GM12873 (cell line): ENCODE results near the gene SLC46A1.

Experiments
- TF ChIP-seq, protein P1 (sequence below): IDR thresholded peaks from 2 replicates; pipeline ENCODE4 v1.5.1; 2012; ENCODE audit warnings: low read depth, mild to moderate bottlenecking, moderate library complexity, low read length, control low read depth; ENCODE audit not compliant: insufficient read depth; ENCODE audit errors: missing control alignments

The SLC46A1 gene

DNA sequence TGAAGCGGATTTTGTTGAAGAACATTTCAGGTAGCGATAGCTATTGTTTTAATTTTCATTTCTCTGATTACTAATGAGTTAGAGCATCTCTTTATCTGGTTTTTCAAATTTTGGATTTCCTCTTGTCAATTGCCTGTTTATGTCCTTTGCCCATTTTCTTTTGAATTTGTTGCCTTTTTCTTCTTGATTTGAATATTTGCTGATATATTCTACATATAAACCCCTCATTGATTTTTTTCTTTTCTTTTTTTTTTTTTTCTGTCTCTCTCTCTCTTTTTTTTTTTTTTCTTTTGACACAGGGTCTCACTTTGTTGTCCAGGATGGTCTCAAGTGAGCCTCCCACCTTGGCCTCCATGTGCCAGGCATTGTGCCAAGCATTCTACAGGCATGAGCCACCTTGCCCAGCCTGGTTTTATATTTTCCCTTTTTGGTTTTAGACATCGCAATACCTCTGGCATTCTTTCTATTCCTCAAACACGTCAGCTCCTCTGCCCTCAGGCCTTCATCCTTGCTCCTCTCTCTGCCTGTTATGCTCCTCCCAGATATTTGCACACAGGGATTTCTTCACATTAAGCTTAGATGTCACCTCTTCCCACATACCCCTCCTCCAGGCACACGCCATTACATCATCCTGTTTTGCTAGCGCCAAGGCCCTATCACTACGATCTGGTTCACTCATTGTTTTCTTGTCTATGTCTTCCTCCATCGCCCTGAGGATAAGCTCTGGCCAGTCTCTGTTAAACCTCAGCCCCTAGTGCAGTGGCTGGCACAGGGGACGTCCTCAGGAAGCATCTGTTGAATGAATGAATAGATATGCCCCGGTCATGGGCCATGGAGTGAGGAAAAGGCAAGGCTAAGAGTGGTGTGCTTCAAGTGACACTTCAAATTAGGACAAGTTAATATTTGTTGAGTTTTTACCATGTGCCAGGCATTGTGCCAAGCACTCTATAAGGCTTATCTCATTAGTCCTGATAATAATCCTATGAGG, 25.9 kb downstream of the SLC46A1 start:
- TF ChIP-seq, protein P1, sequence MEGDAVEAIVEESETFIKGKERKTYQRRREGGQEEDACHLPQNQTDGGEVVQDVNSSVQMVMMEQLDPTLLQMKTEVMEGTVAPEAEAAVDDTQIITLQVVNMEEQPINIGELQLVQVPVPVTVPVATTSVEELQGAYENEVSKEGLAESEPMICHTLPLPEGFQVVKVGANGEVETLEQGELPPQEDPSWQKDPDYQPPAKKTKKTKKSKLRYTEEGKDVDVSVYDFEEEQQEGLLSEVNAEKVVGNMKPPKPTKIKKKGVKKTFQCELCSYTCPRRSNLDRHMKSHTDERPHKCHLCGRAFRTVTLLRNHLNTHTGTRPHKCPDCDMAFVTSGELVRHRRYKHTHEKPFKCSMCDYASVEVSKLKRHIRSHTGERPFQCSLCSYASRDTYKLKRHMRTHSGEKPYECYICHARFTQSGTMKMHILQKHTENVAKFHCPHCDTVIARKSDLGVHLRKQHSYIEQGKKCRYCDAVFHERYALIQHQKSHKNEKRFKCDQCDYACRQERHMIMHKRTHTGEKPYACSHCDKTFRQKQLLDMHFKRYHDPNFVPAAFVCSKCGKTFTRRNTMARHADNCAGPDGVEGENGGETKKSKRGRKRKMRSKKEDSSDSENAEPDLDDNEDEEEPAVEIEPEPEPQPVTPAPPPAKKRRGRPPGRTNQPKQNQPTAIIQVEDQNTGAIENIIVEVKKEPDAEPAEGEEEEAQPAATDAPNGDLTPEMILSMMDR: no peak

DNA sequence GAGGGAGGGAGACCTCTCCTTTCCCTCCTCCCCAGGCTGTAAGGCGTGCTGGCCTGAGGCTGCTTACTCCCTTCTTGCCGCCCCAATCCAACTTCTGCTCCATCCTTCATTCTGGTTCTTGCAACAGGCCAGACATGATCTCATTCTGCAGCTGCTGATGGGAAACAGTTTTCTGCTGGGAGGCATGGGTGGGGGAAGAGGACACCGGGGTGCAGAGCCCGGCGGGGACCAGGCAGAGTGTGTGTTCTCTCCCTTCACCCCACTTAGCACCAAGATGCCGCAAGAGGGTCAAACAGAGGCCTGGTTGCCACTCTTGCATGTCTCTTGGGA, 33.1 kb downstream of the SLC46A1 start:
- TF ChIP-seq, protein P1: no peak

DNA sequence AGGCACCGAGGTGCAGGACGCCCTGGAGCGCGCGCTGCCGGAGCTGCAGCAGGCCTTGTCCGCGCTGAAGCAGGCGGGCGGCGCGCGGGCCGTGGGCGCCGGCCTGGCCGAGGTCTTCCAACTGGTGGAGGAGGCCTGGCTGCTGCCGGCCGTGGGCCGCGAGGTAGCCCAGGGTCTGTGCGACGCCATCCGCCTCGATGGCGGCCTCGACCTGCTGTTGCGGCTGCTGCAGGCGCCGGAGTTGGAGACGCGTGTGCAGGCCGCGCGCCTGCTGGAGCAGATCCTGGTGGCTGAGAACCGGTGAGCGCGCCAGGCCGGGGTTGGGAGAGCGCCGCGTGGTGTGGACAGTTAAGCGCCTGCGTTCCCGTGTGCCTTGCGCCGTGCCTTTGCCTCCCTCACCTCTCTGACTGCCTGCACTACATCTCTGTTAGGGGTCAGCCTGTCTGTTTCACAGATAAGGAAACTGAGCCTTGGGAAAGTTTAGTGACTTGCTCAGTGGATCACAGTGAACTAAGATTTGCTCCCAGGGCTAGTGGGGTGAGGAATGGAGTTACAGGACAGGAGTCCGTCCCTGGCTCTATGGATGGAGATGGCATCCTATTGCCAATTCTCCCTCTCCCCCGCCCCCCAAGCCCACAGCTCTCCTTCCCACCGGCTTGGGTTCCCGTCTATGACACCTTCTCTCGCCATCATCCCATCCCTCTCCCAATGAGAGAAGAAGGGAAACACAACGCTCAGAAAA, 33.6 kb downstream of the SLC46A1 start:
- TF ChIP-seq, protein P1: no peak

DNA sequence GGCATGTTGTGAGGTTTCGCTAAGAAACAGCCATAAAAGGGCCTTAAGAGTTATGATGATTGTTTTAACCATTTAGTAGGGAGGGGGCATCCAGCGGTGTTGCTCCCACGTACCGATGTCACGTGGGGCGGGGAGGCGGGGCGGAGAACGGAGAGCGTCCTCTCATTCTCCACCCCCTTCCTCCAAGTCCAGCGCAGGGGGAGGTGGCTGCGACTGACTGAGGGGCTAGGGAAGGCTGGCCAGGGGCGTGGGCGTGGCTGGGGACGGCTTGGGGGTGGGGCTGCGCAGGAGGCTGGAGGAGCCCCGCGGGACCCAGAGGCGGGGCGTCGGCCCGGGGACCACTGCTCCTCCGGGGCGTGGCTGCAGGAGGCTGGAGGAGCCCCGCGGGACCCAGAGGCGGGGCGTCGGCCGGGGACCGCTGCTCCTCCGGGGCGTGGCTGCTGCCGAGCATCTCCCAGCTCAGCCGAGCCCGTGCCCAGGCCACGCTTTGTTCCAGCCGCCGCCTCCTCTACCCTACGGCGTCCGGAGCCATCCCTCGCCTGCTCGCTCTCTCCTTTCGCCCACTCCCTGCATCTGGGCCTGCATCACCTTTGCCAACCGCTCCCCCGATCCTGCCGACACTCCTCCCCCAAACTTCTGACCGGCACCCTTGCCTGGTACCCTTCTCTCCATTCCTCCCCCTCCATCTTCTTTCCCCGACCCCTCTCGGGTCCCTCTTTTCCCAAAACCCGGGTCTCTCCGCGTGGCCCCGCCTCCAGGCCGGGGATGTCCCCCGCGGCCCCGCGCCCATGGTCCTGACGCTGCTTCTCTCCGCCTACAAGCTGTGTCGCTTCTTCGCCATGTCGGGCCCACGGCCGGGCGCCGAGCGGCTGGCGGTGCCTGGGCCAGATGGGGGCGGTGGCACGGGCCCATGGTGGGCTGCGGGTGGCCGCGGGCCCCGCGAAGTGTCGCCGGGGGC, 34.5 kb downstream of the SLC46A1 start, which contains the start of gene SARM1:
Gene SARM1, plus strand, starts transcription at position 450 of the 958 bp plus-strand sequence. Its CDS starts 339 bp downstream, at position 789.
- TF ChIP-seq, protein P1: no peak

DNA sequence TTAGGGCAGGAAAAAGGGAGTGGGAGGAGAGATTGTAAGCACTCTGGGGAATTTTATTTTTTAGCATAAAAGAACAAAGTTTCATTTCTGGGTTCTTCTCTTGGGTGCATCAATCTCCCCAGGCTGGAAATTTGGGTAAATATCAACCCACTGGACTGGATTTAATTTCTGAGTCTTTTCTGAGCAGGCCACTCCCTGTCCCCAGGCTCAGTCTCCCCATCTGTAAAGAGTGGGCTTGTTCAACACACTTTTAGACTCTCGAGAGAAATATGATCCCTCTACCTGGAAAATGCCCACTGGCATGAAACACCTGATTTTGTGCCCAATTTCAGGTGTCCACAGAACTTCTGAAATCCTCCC, 35.3 kb downstream of the SLC46A1 start:
- TF ChIP-seq, protein P1: no peak

DNA sequence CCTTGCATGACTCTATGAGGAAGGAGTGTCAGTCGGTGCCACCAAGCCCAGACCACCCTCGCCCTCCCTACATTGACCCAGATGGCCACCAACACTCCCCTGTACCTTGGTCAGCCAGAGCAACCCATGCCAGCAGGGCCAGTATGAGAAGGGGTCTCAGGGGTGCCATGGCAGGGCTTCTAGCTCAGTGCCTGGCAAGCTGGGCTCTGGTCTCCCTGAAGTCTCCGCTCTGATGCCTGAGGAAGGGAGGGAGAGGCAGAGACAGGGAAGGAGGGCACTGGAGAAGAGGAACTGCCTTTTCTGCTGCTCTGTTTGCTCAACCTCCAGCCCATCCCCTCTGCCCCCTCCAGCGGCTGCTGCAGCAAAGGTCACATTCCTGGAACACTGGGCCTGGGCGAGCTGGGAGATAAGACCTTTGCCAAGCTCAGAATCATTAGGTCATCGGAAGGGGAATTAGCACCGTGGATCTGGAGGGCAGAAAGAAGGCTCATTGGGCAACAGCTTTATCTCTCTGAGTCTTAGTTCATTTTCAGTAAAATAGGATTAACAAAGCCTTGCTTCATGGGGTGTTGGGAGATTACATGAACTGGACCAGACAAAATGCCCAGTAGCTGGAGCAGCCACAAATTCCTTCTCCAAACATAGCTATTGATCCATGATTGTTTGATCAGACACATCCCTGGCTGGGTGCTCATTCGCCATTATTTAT, 35.8 kb downstream of the SLC46A1 start, which contains the start of gene VTN:
Gene VTN, minus strand, starts transcription at position 273 of the 709 bp plus-strand sequence. Its CDS starts 104 bp downstream, at position 169.
- TF ChIP-seq, protein P1: no peak
